Thymus (tissue), 11 donors: ENCODE results near the gene IFTAP. TPM values are rescaled to one million over a fixed set of nuclear protein-coding genes. Genes with fewer than 3 reads are reported as not detected.

ENCODE experiments used
- DNase-seq, 9 donors: peaks; one replicate each; pipeline ENCODE4 v3.0.0-alpha.2; 2013; ENCODE audit warnings: low spot score in 9 of 9, low read depth in 6 of 9, missing footprints in 1 of 9
- H3K27ac ChIP-seq, 2 donors: one replicate each; pipeline ENCODE4 v1.5.1; 2013; ENCODE audit warnings: control low read depth in 1 of 2, low read depth in 1 of 2, low read length in 1 of 2, mild to moderate bottlenecking in 1 of 2, moderate library complexity in 1 of 2
- H3K27me3 ChIP-seq, 2 donors: one replicate each; pipeline ENCODE4 v1.5.1; 2013; ENCODE audit warnings: low read length in 1 of 2; ENCODE audit not compliant: control insufficient read depth in 2 of 2, insufficient read depth in 1 of 2
- H3K36me3 ChIP-seq, 2 donors: one replicate each; pipeline ENCODE4 v1.5.1; 2013; ENCODE audit warnings: low read length in 1 of 2, mild to moderate bottlenecking in 1 of 2, moderate library complexity in 1 of 2; ENCODE audit not compliant: control insufficient read depth in 2 of 2, insufficient read depth in 2 of 2
- H3K4me1 ChIP-seq, 2 donors: one replicate each; pipeline ENCODE4 v1.5.1; 2013; ENCODE audit warnings: low read length in 2 of 2; ENCODE audit not compliant: control insufficient read depth in 2 of 2, insufficient read depth in 2 of 2
- H3K4me3 ChIP-seq, 2 donors: one replicate each; pipeline ENCODE4 v1.5.1; 2013; ENCODE audit warnings: low read length in 2 of 2, control low read depth in 1 of 2, mild to moderate bottlenecking in 1 of 2
- H3K9me3 ChIP-seq, 2 donors: one replicate each; pipeline ENCODE4 v1.5.1; 2013; ENCODE audit warnings: low read length in 1 of 2, mild to moderate bottlenecking in 1 of 2; ENCODE audit not compliant: control insufficient read depth in 2 of 2, insufficient read depth in 1 of 2
- WGBS: extraction: QIAGEN DNeasy Blood & Tissue Kit; methylation state at CpG from one replicate; pipeline ENCODE4 v1.1.7; 2013; 5-methylcytosine and 5-hydroxymethylcytosine counted together
- polyA plus RNA-seq: library from polyadenylated mRNA; stranded (reverse); fragments of 200-250 nt; gene quantifications from one replicate; pipeline ENCODE4 v1.2.3, GENCODE V29; 2013
- total RNA-seq: library from RNA; stranded (reverse); fragments of 120-200 nt; gene quantifications from one replicate; pipeline ENCODE4 v1.2.4, GENCODE V29; 2013
- donor health status: healthy.

The IFTAP gene
- total and polyA plus RNA-seq, 2 donors, result 22.5 to 31.8 TPM

DNA sequence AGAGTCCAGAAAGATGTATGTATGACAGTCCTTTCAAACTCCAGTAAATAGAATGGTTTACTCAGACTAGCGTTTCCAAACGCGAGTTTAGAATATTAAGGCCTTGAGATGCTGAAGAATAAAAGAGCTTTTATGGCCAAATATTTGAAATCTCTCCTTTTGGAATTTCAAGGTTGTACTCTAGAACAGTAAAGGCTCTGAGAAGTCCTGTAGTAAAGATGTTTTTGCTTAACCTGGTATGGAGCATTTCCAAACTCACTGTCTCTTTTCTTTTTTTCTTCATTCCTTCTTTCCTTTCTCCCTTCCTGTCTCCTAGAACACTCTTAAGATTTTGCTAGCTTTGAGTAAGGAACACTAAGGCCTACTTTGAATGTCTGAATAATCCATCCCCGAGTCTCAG is 95.1 kb downstream of the IFTAP start:
- WGBS, result 97% methylated on average over 4 of the region's 4 CpGs

DNA sequence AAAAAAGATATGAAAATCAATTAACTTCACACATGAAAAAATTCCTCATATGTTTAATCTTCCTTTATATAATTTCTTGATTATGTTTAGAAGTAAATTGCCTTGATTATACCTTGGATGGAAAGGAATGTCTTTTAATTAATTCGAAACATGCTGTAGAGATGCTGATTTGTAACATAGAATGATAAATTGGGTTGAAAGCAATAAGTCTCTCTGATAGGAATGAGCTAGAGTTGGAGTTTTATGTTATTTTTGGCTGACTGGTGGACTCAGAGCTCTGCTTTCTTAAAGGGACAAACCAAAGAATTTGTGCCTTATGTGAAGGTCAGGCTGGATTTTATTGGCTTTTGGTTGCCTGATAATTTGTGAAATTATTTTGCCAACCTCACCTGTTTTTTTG is 98.4 kb downstream of the IFTAP start:
- Histone ChIP-seq H3K4me1 (peaks cover 63 to 78% of the 10 kb centered on the region in 2 donors), H3K36me3 (no peaks in the 10 kb centered on the region), H3K4me3 (no peak overlapping the region), H3K27me3 (peaks cover 6 to 7% of the 10 kb centered on the region in 2 donors), H3K27ac (peak overlapping the region in 1 of 2 donors; percentile 74), H3K9me3 (no peaks in the 10 kb centered on the region)
- 96% methylated on average over 1 of the region's 1 CpG for WGBS
- DNase-seq, result no peak

More for the DNA sequence above, 95.1 kb downstream of the IFTAP start:
- Histone ChIP-seq H3K27ac (peak overlapping the region in 1 of 2 donors; percentile 88), H3K36me3 (no peaks in the 10 kb centered on the region), H3K9me3 (no peaks in the 10 kb centered on the region), H3K4me3 (no peak overlapping the region), H3K4me1 (peaks cover 59 to 86% of the 10 kb centered on the region in 2 donors), H3K27me3 (peaks cover 3 to 7% of the 10 kb centered on the region in 2 donors)
- no peak for DNase-seq

DNA sequence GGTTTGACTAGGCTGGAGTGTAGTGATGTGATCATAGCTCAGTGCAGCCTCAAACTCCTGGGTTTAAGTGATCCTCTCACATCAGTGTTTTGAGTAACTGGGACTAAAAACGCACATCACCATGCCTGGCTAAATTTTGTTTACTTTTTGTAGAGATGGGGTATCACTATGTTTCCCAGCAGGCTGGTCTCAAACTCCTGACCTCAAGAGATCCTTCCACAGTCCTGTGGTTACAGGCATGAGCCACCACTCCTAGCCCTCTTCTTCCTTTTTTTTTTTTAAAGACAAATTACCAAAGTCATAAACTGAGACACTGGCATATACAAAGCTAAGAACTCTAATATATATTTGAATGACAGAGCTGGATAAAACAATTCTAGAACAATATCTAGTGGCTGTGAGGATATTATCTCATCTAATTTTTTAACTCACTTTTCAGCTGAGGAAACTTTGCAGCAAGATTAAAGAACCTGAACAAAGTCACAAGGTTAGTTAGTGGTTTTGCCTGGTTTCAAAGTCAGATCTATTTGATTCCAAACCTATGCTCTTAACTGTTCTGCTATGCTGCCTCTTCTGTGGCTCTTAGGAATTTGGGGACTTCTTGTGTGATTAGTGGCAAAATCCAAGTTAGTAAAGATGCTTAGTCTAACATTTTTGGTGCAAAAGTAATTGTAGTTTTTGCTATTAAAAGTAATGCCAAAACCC is 99.0 kb downstream of the IFTAP start:
- Histone ChIP-seq H3K9me3 (no peaks in the 10 kb centered on the region), H3K27ac (peak overlapping the region in 1 of 2 donors; percentile 74), H3K4me1 (peaks cover 60 to 74% of the 10 kb centered on the region in 2 donors), H3K36me3 (no peaks in the 10 kb centered on the region), H3K4me3 (no peak overlapping the region), H3K27me3 (peaks cover 5 to 6% of the 10 kb centered on the region in 2 donors)
- DNase-seq, result peak in 1 of 9 donors; percentile 69
- 43% methylated on average over 1 of the region's 1 CpG for WGBS

DNA sequence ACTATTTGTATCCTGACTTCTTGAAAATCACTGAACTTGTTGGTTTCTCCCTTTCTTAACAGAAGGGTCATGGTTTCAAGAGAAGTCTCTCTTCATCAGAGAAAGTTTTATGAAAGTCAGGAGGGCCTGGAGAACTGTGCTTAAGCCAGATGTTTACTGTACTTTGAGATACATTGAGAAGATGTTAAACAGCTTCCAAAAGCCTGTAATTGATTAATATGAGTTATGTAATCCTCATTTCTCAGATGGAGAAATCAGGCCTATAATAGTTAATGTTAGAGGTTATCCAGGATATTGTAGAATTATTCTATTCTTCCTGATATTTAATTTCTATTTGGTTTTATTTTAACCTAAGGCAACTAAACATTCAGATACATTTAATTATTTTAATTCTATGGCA is 100.8 kb downstream of the IFTAP start:
- no peak for DNase-seq
- peaks cover 2 to 3% of the 10 kb centered on the region in 2 donors for H3K27me3 ChIP-seq
- no peak overlapping the region for H3K4me3 ChIP-seq
- no peaks in the 10 kb centered on the region for H3K9me3 ChIP-seq
- no peaks in the 10 kb centered on the region for H3K36me3 ChIP-seq
- H3K4me1 ChIP-seq, result peaks cover 53 to 68% of the 10 kb centered on the region in 2 donors
- H3K27ac ChIP-seq, result peak overlapping the region in 1 of 2 donors; percentile 15

DNA sequence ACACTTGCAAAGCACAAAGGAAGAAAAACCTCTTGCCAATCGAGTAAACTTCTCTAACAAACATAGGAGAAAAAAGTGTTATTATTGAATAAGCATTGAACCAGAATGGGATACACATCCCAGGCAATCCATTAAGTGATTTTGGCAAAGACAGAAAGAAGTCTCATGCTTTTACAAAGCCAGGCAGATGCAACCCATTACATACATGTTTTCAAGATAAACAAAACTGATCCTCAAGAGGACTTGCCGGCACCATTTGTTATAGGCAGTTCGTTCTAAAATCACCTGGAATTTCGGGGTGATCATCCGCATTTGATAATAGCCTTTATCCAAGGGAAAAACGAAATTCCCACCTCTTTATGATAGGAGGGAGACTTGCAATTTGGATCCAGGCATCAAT is 101.3 kb downstream of the IFTAP start:
- peaks cover 54 to 68% of the 10 kb centered on the region in 2 donors for H3K4me1 ChIP-seq
- WGBS, result 91% methylated on average over 6 of the region's 6 CpGs
- H3K27me3 ChIP-seq, result peaks cover 2 to 3% of the 10 kb centered on the region in 2 donors
- no peak overlapping the region for H3K27ac ChIP-seq
- no peaks in the 10 kb centered on the region for H3K36me3 ChIP-seq
- no peak overlapping the region for H3K4me3 ChIP-seq
- no peak for DNase-seq
- no peaks in the 10 kb centered on the region for H3K9me3 ChIP-seq

DNA sequence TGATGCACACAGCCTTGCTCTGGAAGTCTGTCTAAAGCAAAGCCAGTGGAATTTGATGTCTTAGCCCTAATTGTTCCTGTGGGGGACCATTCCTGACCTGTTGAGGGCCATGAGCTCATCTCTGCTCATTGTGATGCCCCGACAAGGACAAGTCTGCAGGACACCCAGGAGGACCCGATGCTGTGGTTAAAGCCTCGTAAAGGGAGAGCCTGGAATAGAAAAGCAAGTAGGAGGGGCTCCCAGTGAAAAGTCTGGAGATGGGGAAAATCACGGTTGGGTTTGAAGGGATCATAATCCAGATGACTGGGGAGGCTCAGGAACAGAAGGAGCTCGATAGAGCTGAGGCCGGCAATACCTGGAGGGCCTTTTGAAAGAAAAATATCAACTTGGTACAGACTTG is 102.2 kb downstream of the IFTAP start:
- WGBS, result 87% methylated on average over 6 of the region's 6 CpGs

DNA sequence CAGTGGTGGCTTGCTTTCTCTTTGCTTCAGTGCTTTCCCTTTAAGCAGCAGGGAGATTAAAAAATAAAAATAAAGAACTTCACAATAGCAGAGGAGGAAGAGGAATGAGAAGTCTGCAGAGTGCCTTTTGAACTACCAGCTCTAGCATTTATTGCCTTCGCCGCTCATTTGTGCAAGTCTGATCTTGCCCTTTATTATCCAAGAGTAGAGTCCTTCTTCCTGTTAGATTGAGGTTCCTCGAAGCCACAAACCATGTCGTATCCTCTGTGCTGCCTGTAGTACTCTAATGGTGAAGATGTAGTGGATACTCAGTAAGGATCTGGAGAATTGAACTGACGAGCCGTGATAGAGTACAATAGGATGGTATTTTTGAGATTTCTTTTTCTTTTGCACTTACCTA is 105.0 kb downstream of the IFTAP start:
- Histone ChIP-seq H3K36me3 (no peaks in the 10 kb centered on the region), H3K27me3 (peaks cover 2 to 3% of the 10 kb centered on the region in 2 donors), H3K9me3 (no peaks in the 10 kb centered on the region), H3K27ac (peak overlapping the region in 1 of 2 donors; percentile 40), H3K4me3 (no peak overlapping the region), H3K4me1 (peaks cover 43 to 61% of the 10 kb centered on the region in 2 donors)
- WGBS, result 47% methylated on average over 6 of the region's 6 CpGs
- no peak for DNase-seq

More for the DNA sequence above, 102.2 kb downstream of the IFTAP start:
- Histone ChIP-seq H3K4me1 (peaks cover 56 to 69% of the 10 kb centered on the region in 2 donors), H3K4me3 (no peak overlapping the region), H3K36me3 (no peaks in the 10 kb centered on the region), H3K27me3 (peaks cover 2 to 3% of the 10 kb centered on the region in 2 donors), H3K9me3 (no peaks in the 10 kb centered on the region), H3K27ac (peak overlapping the region in 1 of 2 donors; percentile 3)
- no peak for DNase-seq

DNA sequence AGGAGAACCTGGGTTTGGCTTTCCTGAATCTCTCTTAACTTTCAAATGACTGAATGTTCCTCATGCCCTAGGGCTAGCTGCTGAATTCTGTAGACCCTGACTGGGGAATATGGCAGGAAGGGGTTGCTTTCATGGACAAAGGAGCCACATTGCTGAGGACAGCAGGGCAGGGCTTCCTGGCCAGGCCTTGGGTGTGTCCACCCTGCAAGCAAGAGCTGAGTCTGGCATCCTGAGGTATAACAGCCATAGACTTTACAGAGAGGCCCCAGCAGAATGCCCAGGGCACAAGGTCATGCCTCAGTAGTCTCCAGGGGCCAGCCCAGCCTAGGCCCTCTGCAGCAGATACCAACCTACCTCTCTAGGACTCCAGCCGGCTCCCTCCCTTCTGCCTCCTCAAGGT is 105.9 kb downstream of the IFTAP start:
- no peak for DNase-seq
- Histone ChIP-seq H3K36me3 (no peaks in the 10 kb centered on the region), H3K4me1 (peaks cover 43 to 60% of the 10 kb centered on the region in 2 donors), H3K27ac (peak overlapping the region in 1 of 2 donors; percentile 40), H3K4me3 (no peak overlapping the region), H3K27me3 (peaks cover 2 to 3% of the 10 kb centered on the region in 2 donors), H3K9me3 (no peaks in the 10 kb centered on the region)
- 97% methylated on average over 1 of the region's 1 CpG for WGBS

DNA sequence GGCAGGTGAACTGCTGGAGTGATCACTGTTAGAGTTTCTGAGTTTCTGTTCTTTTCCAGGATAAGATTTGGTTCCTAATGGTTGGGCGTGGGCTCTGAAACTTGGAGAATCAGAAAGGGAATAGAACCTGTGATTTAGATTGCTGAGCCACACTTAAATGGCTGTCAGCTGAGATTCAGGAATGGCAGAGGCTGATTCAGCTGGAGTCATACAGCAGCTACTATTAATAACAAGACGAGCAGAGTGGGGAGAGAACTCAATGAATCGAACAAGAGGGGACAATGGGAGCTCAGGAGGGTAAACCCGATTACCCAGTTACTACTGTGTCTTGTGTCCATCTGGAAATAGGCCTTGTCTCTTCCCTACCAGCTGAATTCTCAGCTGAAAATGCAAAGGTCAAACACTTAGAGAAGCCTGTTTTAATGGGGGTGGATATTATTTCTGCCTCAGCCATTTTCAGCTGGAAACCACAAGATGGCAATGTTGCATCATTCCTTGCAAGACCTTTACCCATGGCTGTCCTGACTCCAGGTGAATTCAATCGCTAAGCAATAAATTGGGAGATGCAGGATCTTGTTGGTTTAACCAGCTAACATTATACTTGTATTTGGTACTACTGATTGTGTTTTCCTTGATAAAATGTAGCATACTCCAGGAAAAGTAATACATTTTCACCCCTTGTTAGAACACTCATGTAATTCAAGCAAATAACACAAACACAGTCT is 108.2 kb downstream of the IFTAP start:
- DNase-seq, result peak in 6 of 9 donors; percentile 61 to 84 (median 74)
- 64% methylated on average over 5 of the region's 5 CpGs for WGBS

More for the DNA sequence above, 108.2 kb downstream of the IFTAP start:
- H3K27ac ChIP-seq, result peak overlapping the region in 1 of 2 donors; percentile 16
- H3K4me3 ChIP-seq, result no peak overlapping the region
- peaks cover 27 to 39% of the 10 kb centered on the region in 2 donors for H3K4me1 ChIP-seq
- no peaks in the 10 kb centered on the region for H3K9me3 ChIP-seq
- no peaks in the 10 kb centered on the region for H3K36me3 ChIP-seq
- H3K27me3 ChIP-seq, result no peaks in the 10 kb centered on the region
